Measurements from ENCODE around the gene KIAA0825.

GRCh38 chr5:94288937-94289336, 329.5 kb downstream of the KIAA0825 start:
- TF ChIP-seq CTCF (IDR thresholded peaks at IDR 0.05; ENCODE audit: low read depth, low read length, poor library complexity, severe bottlenecking) (no peak), EZH2phosphoT487 (IDR thresholded peaks at IDR 0.05; ENCODE audit: borderline replicate concordance, low read length) (no peak)
